Progenitor cell of endocrine pancreas (in vitro differentiated cells): ENCODE data around the gene AURKA. TPM values are rescaled to one million over a fixed set of nuclear protein-coding genes. Genes with fewer than 3 reads are reported as not detected.
A peak's percentile ranks its signal among the peaks of the same experiment; 100 is the strongest.
"Not testable (repeated sequence)": the region's sequence is repeated elsewhere in the genome, so short reads cannot be mapped to it uniquely, and the experiment has no call there.

Experiments used
- DNase-seq: peaks from one replicate; pipeline ENCODE4 v3.0.0; 2021; ENCODE audit warnings: low spot score; ENCODE audit not compliant: unreplicated experiment
- H3K27ac Mint-ChIP-seq: 2 replicates; pipeline ENCODE4 v1.8.0; 2021; ENCODE audit warnings: mild to moderate bottlenecking, moderate library complexity, mixed read lengths
- H3K27me3 Mint-ChIP-seq: 2 replicates; pipeline ENCODE4 v1.8.0; 2021; ENCODE audit warnings: mixed read lengths
- H3K36me3 Mint-ChIP-seq: 2 replicates; pipeline ENCODE4 v1.8.0; 2022; ENCODE audit warnings: mixed read lengths; ENCODE audit not compliant: insufficient read depth
- H3K4me1 Mint-ChIP-seq: 2 replicates; pipeline ENCODE4 v1.8.0; 2021; ENCODE audit warnings: low read depth, mixed read lengths
- H3K4me3 Mint-ChIP-seq: 2 replicates; pipeline ENCODE4 v1.8.0; 2021; ENCODE audit warnings: low read depth, mild to moderate bottlenecking, moderate library complexity, mixed read lengths
- H3K9me3 Mint-ChIP-seq: 2 replicates; pipeline ENCODE4 v1.8.0; 2021; ENCODE audit warnings: low read depth, mixed read lengths
- total RNA-seq: library from RNA; stranded (reverse); gene quantifications from 2 replicates; pipeline ENCODE4 v1.2.1, GENCODE V29; 2021
- TF ChIP-seq, protein P1 (sequence below): fragments of 200-600 bp; sonication (generic); IDR thresholded peaks from one replicate; pipeline ENCODE4 v1.5.0; 2021; ENCODE audit warnings: antibody characterized with exemption, mild to moderate bottlenecking; ENCODE audit not compliant: unreplicated experiment

The AURKA gene
- total RNA-seq, 1 donor from 2014 or later: 26.1 TPM

DNA sequence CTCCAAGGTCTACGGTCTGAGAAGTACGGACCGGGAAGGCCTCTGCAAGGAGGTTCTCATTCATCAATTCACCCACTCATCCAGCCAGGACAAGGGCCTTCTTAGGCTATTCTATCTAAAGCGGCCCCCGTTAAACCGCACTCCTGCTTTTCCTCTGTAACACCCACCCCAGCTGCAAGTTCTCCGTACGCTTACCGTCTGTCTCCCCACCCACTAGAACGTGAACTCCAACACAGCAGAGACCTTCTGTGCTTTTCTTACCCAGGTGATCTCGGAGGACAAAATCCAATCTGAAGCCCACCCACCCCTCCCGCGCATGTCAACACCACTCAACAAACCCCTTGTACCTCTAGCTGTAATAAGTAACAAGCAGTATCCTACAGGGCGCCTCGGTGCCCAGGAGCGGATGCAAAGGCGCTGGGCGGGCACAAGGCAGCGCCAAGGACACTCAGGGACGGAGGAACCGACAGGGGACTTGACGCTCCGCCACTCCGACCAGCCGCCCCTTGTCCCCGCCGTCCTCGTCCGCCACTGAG, 351 bp downstream of the AURKA start:
- Mint-ChIP-seq H3K36me3 (peaks cover 10% of the 10 kb centered on the region), H3K27me3 (no peaks in the 10 kb centered on the region), H3K27ac (no peak overlapping the region), H3K4me1 (peaks cover 18% of the 10 kb centered on the region), H3K4me3 (no peak overlapping the region), H3K9me3 (no peaks in the 10 kb centered on the region)
- TF ChIP-seq, protein P1, sequence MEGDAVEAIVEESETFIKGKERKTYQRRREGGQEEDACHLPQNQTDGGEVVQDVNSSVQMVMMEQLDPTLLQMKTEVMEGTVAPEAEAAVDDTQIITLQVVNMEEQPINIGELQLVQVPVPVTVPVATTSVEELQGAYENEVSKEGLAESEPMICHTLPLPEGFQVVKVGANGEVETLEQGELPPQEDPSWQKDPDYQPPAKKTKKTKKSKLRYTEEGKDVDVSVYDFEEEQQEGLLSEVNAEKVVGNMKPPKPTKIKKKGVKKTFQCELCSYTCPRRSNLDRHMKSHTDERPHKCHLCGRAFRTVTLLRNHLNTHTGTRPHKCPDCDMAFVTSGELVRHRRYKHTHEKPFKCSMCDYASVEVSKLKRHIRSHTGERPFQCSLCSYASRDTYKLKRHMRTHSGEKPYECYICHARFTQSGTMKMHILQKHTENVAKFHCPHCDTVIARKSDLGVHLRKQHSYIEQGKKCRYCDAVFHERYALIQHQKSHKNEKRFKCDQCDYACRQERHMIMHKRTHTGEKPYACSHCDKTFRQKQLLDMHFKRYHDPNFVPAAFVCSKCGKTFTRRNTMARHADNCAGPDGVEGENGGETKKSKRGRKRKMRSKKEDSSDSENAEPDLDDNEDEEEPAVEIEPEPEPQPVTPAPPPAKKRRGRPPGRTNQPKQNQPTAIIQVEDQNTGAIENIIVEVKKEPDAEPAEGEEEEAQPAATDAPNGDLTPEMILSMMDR: no peak
- DNase-seq: no peak

DNA sequence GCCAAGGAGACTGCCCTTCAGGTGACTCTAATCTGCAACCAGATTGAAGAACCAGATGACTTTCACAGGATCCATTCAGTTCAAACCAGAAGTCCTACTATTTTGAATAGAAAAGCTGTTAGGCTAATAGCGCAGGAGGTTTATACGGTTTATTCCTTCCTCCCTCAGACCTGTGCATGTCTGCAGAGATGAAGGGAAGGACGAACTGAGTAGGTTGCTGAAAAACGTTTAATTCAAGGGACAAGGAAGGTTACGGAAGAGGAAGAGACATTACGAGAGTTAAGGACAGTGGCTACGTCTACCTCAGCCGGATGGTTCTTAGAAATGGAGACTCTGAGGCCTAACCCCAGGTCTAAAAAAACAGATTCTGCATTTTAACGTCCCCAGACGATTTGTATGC, 978 bp downstream of the AURKA start:
- Mint-ChIP-seq H3K27ac (no peak overlapping the region), H3K36me3 (peaks cover 14% of the 10 kb centered on the region), H3K9me3 (no peaks in the 10 kb centered on the region), H3K4me3 (no peak overlapping the region), H3K27me3 (no peaks in the 10 kb centered on the region), H3K4me1 (peaks cover 18% of the 10 kb centered on the region)
- DNase-seq: no peak
- TF ChIP-seq, protein P1: no peak

DNA sequence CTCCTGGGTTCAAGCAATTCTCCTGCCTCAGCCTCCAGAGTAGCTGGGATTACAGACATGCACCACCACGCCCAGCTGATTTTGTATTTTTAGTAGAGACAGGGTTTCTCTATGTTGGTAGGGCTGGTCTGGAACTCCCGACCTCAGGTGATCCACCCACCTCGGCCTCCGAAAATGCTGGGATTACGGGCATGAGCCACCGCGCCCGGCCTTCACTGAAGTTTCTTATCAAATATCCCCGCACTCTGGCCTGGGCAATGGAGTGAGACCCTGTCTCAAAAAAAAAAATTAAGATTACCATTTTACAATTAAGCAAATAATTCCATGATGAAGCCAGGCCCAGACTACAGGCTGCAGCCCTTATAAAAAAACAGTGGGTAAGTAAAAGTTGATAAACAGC, 1.6 kb downstream of the AURKA start:
- peak overlapping the region; percentile 44 for H3K4me3 Mint-ChIP-seq
- peaks cover 16% of the 10 kb centered on the region for H3K36me3 Mint-ChIP-seq
- not testable (repeated sequence) for H3K9me3 Mint-ChIP-seq, H3K27me3 Mint-ChIP-seq, DNase-seq, H3K27ac Mint-ChIP-seq
- peaks cover 18% of the 10 kb centered on the region for H3K4me1 Mint-ChIP-seq

DNA sequence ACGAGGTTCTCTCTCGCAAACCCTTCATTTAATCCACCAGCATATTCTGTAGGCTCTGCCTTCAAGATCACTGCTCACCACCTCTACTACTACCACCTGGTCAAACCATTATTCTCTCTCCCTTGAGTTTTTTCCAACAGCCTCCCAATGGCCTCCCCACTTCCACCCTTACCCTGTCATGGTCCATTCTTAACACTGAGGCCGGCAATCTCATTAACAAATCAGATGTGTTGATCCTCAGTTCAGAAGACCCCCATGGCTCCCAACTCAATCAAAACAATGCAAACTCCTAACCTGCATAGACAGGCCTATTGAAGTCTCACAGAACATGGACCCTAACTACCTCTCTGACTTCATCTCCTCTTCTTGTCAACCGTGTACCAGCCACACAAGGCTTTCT, 2.2 kb downstream of the AURKA start:
- TF ChIP-seq, protein P1: no peak
- no peak for DNase-seq
- Mint-ChIP-seq H3K4me3 (peak overlapping the region; percentile 44), H3K27ac (no peak overlapping the region), H3K9me3 (no peaks in the 10 kb centered on the region), H3K27me3 (no peaks in the 10 kb centered on the region), H3K36me3 (peaks cover 16% of the 10 kb centered on the region), H3K4me1 (peaks cover 18% of the 10 kb centered on the region)

DNA sequence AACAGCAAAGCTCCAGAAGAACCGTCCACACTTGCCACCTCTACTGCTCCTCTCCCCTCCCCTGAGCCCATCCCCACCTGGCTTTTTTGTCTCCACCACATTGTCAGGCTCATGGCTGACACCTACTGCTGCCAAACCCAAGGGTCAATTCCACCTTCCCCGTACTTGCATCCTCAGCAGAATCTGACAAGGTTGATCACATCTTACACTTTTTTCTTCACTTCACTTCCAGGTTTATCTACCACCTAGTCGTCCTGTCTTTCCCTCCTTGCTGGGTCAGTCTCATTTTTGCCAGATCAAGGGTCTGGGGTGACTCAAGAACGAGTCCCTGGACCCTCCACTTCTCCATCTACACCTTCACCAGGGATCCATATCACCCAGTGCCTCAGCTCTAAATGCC, 3.1 kb downstream of the AURKA start:
- TF ChIP-seq, protein P1: no peak
- no peak for DNase-seq
- Mint-ChIP-seq H3K36me3 (peaks cover 20% of the 10 kb centered on the region), H3K27me3 (no peaks in the 10 kb centered on the region), H3K4me1 (peaks cover 17% of the 10 kb centered on the region), H3K9me3 (no peaks in the 10 kb centered on the region), H3K27ac (no peak overlapping the region), H3K4me3 (no peak overlapping the region)

DNA sequence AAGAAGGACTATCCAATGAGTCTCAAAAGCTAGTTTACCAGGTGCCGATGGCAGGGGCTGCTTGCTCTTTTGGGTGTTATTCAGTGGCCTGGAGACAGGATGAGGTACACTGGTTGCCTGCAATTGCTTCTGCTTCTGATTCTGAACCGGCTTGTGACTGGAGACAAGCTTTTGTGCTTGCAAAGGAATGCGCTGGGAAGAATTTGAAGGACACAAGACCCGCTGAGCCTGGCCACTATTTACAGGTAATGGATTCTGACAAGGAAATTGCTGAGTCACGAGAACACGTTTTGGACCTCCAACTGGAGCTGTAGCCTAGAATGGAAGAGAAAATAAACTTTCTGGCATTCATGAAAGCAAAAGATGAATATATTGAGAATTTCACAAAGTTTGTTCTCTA, 5.8 kb downstream of the AURKA start:
- H3K27me3 Mint-ChIP-seq: no peaks in the 10 kb centered on the region
- no peak overlapping the region for H3K4me3 Mint-ChIP-seq
- no peak overlapping the region for H3K27ac Mint-ChIP-seq
- no peak for DNase-seq
- H3K36me3 Mint-ChIP-seq: peaks cover 20% of the 10 kb centered on the region
- TF ChIP-seq, protein P1: no peak
- peaks cover 13% of the 10 kb centered on the region for H3K4me1 Mint-ChIP-seq
- no peaks in the 10 kb centered on the region for H3K9me3 Mint-ChIP-seq
